Measurements from ENCODE around the gene CPNE2. TPM values are rescaled to one million over a fixed set of nuclear protein-coding genes. Genes with fewer than 3 reads are reported as not detected.
"Not testable (repeated sequence)": the region's sequence is repeated elsewhere in the genome, so short reads cannot be mapped to it uniquely, and the experiment has no call there.

Gene CPNE2
- polyA plus RNA-seq, 6 donors from 2014 or later: 0.53 to 1.3 (median 0.76) TPM; not detected in 2

DNA sequence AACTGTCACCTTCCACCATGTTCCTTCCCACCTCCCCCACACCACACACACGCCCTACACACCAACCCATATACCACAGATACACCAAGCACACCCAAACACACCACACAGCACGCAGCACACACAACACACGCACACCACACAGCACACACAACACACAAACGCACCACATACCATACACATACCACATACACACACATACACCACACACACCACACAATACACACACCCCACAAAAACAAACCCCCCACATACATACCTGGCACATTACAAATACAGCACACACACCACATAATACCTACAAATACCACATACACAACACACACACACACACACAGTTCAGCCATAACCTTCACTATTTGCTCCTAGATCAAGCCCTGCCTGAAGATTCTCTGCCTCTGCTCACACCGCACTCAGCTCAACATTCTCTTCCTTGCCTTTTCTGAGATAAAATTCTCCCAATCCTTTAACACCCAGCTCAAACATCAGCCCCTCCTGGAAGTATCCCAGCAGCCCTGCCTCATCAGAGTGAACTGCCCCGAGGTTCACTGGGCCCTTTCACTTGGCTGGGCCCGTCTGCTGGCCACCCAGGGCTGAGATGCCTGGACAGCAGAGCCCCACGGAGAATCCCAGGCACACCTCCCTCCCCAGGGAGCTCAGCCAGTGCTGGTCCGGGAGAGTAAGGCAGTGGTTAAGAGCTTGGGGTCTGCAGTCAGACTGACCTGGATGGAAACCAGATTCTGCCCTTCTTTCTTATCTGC, 31.9 kb upstream of the CPNE2 start:
- peak overlapping the region; percentile 0 to 74 (median 64) for H3K27ac Mint-ChIP-seq
- DNase-seq (no peak), ATAC-seq (ENCODE audit: low read depth in 2 of 2) (no peak)
- H3K36me3 Mint-ChIP-seq: peaks cover 0 to 17% of the 10 kb centered on the region in 2 donors
- no peaks in the 10 kb centered on the region for H3K9me3 Mint-ChIP-seq
- H3K27me3 Mint-ChIP-seq: no peaks in the 10 kb centered on the region
- peaks cover 0 to 4% (median 0%) of the 10 kb centered on the region in 3 donors for H3K4me1 Mint-ChIP-seq
- no peak overlapping the region for H3K4me3 Mint-ChIP-seq

DNA sequence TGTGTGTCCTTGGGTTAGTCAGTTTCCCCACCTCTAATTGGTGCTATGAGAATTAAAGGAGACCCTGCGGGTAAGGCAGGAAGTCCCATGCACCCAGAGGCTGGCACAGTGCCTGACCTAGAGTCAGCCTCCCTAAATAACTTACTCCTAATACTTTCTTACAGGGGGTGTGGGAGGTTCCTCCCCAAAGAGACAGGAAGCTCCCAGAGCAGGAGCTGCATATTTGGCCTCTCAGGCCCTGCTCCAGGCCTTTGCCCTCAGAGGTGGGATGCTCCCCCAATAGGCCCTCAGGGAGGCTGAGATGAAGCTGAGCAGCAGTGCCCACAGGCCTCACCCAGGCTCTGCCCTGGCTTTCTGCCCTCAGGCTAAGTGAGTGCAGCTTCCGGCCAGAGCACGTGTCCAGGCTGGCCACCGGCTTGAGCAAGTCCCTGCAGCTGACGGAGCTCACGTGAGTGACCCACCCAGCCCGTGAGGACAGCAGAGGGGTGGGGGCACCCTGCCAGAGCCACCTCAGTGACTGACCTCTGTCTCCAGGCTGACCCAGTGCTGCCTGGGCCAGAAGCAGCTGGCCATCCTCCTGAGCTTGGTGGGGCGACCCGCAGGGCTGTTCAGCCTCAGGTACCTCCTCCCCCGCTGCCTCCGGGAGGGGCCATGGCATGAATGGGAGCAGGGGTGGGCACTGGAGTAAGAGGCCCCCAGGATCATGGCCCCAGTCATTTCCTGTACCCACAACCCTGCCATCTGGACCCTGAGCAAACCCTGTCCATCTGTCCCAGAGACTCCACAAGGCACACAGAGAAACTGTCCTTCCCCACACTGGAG, 31.1 kb upstream of the CPNE2 start:
- H3K36me3 Mint-ChIP-seq: peaks cover 0 to 17% of the 10 kb centered on the region in 2 donors
- peak overlapping the region in 2 of 6 donors; percentile 24 to 74 for H3K27ac Mint-ChIP-seq
- DNase-seq (no peak), ATAC-seq (ENCODE audit: low read depth in 2 of 2) (no peak)
- H3K27me3 Mint-ChIP-seq: no peaks in the 10 kb centered on the region
- no peaks in the 10 kb centered on the region for H3K9me3 Mint-ChIP-seq
- peaks cover 0 to 4% (median 0%) of the 10 kb centered on the region in 3 donors for H3K4me1 Mint-ChIP-seq
- no peak overlapping the region for H3K4me3 Mint-ChIP-seq

DNA sequence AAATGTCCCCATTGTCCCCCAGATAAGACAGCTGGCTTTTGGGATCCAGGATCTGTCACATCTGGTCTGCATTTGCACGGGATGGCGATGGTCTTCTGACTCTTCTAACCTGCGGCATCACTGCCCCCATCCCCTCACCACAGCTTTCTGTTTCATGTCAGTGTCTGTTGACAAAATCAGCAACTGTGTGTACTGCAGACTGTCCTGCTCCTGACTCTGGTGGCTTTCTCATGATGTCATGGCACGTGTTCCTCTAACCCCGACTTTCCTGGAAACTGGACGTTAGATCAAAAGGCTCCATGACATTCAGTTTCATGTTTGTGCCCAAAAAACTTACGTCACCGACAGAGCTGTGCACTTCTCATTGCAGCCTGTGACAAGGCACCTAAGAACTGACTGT, 30.1 kb upstream of the CPNE2 start:
- DNase-seq (no peak), ATAC-seq (ENCODE audit: low read depth in 2 of 2) (no peak)
- Mint-ChIP-seq H3K4me3 (no peak overlapping the region), H3K9me3 (no peaks in the 10 kb centered on the region), H3K27ac (no peak overlapping the region), H3K4me1 (peaks cover 8 to 10% (median 9%) of the 10 kb centered on the region in 3 donors), H3K36me3 (peaks cover 5 to 16% of the 10 kb centered on the region in 2 donors), H3K27me3 (no peaks in the 10 kb centered on the region)

DNA sequence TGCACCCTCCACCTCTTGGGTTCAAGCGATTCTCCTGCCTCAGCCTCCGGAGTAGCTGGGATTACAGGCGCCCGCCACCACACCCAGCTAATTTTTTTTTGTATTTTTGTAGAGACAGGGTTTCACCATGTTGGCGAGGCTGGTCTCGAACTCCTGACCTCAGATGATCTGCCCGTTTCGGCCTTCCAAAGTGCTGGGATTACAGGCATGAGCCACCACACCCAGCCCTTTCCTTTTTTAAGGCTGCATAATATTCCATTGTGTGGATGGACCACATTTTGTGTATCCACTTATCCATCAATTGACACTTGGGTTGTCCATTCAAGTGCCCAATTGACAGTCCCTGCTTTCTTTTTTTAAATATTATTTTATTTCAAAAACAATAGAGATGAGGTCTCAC, 29.2 kb upstream of the CPNE2 start:
- not testable (repeated sequence) for H3K27ac Mint-ChIP-seq; DNase-seq; H3K27me3 Mint-ChIP-seq; H3K4me3 Mint-ChIP-seq; H3K9me3 Mint-ChIP-seq; ATAC-seq (ENCODE audit: low read depth in 2 of 2)
- Mint-ChIP-seq H3K36me3 (peaks cover 5 to 11% of the 10 kb centered on the region in 2 donors), H3K4me1 (peaks cover 6 to 15% (median 8%) of the 10 kb centered on the region in 3 donors)

DNA sequence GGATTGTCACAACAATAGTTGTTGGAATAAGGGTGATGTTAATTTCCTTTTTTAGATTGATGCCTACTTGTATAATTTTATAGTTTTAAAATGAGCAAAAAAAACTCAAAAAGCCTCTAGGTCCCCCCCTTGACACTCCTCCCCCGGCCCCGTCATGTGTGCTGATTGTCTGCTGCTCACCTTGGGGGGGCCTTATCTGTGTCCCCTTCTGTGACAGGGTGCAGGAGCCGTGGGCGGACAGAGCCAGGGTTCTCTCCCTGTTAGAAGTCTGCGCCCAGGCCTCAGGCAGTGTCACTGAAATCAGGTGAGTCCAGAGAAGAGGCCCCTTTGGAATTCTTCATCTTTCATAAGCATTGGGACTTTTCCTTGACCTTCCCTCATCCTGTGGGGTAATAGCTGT, 27.4 kb upstream of the CPNE2 start:
- DNase-seq (no peak), ATAC-seq (ENCODE audit: low read depth in 2 of 2) (no peak)
- peaks cover 8 to 15% (median 14%) of the 10 kb centered on the region in 3 donors for H3K4me1 Mint-ChIP-seq
- peak overlapping the region in 1 of 6 donors; percentile 95 for H3K27ac Mint-ChIP-seq
- no peak overlapping the region for H3K4me3 Mint-ChIP-seq
- H3K27me3 Mint-ChIP-seq: no peaks in the 10 kb centered on the region
- H3K36me3 Mint-ChIP-seq: peaks cover 5 to 18% of the 10 kb centered on the region in 2 donors
- H3K9me3 Mint-ChIP-seq: no peaks in the 10 kb centered on the region

DNA sequence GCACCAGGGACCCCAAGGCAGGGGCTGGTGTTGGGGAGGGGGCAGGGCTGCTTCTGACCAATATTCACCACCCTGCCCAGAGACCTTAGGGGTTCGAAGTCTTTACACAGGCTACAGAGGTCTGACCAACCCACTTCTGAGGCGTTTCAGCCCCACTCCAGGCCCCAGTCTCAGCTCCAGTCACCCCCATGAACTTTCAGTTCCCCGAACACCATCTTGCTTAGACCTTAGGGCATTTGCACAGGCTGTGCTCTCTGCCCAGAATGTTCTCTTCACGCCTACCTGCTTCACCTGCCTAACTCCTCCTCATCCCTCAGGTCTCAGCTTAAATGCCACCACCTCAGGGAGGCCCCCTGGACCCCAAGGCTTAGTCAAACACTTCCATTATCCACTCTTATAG, 25.8 kb upstream of the CPNE2 start:
- Mint-ChIP-seq H3K27me3 (no peaks in the 10 kb centered on the region), H3K36me3 (peaks cover 5 to 11% of the 10 kb centered on the region in 2 donors), H3K9me3 (no peaks in the 10 kb centered on the region), H3K27ac (peak overlapping the region in 2 of 6 donors; percentile 54 to 80), H3K4me1 (peaks cover 8 to 25% (median 15%) of the 10 kb centered on the region in 3 donors), H3K4me3 (peak overlapping the region in 1 of 8 donors; percentile 56)
- ATAC-seq (ENCODE audit: low read depth in 2 of 2): no peak
- DNase-seq: no peak

DNA sequence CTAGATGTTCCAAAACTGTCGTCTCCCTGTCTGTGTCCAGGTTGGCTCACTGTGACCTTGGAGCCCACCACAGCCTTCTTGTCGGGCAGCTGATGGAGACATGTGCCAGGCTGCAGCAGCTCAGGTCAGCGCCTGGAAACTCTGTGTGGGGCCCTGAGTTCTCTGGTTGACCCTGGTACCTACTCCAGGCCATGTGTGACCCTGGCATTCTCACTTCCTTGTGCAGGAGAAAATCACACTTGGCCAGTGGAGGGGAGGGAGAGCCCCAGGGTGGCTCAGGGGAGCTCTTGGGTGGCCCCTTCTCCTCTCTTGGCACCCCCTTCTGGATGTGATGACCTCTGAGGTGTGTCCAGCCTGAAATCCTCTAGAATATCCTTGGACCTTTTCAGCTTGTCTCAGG, 25.0 kb upstream of the CPNE2 start:
- DNase-seq: no peak
- Mint-ChIP-seq H3K27me3 (no peaks in the 10 kb centered on the region), H3K27ac (peak overlapping the region in 2 of 6 donors; percentile 34 to 80), H3K9me3 (no peaks in the 10 kb centered on the region), H3K4me3 (no peak overlapping the region), H3K36me3 (peaks cover 5 to 17% of the 10 kb centered on the region in 2 donors), H3K4me1 (peaks cover 8 to 25% (median 15%) of the 10 kb centered on the region in 3 donors)
- ATAC-seq (ENCODE audit: low read depth in 2 of 2): no peak

DNA sequence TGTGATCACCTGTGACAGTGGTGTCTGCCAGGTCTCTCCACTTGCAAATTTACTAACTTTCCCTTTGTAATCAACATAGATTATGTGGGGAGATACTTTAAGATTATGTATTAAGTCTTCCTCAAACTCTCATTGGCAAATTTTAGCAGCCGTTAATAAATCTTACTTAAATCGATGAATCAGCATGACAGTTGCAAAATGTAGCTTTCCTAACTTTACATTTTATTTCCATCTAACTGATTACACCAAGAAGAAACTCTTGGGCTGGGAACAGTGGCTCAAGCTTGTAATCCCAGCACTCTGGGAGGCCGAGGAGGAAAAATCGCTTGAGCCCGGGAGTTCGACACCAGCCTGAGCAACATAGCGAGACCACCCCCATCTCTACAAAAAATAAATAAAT, 23.3 kb upstream of the CPNE2 start:
- H3K4me3 Mint-ChIP-seq: no peak overlapping the region
- peaks cover 8 to 25% (median 15%) of the 10 kb centered on the region in 3 donors for H3K4me1 Mint-ChIP-seq
- no peaks in the 10 kb centered on the region for H3K9me3 Mint-ChIP-seq
- no peak overlapping the region for H3K27ac Mint-ChIP-seq
- ATAC-seq (ENCODE audit: low read depth in 2 of 2) (no peak), DNase-seq (no peak)
- no peaks in the 10 kb centered on the region for H3K27me3 Mint-ChIP-seq
- H3K36me3 Mint-ChIP-seq: peaks cover 9 to 18% of the 10 kb centered on the region in 2 donors

DNA sequence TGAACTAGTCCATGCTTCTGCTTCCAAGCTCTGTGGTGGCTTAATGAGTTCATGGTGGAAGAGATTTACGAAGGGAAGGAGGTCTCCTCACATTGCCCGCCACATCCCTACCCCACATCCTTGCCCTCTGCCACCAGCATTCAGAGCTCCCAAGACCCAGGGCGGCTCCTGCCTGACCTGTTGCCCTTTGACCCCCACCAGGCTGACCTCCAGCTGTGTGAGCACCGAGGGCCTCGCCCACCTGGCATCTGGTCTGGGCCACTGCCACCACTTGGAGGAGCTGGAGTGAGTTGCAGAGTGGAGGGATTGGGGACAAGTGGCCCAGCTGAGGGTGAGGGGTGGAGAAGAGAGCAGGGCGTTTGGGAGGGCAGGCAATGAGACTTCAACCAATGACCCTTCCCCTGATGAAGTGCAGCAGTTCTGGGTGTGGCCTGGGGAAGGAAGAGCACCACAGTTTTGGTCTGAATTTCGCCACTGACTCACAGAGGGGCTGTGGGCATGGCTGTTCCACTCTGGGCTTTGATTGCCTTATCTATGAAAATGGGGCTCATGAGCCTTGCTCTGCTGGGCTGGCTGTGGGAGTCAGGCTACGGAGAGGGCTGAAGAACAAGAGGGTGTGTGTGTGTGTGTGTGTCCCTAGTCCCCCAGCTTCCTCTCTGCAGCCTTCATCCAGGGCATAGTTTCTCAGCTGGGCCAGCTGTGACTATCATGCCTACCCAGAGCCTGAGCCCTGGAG, 22.6 kb upstream of the CPNE2 start:
- no peaks in the 10 kb centered on the region for H3K27me3 Mint-ChIP-seq
- peaks cover 11 to 18% of the 10 kb centered on the region in 2 donors for H3K36me3 Mint-ChIP-seq
- no peaks in the 10 kb centered on the region for H3K9me3 Mint-ChIP-seq
- H3K27ac Mint-ChIP-seq: peak overlapping the region in 3 of 6 donors; percentile 29 to 80 (median 66)
- no peak overlapping the region for H3K4me3 Mint-ChIP-seq
- DNase-seq (no peak), ATAC-seq (ENCODE audit: low read depth in 2 of 2) (no peak)
- peaks cover 8 to 25% (median 15%) of the 10 kb centered on the region in 3 donors for H3K4me1 Mint-ChIP-seq

DNA sequence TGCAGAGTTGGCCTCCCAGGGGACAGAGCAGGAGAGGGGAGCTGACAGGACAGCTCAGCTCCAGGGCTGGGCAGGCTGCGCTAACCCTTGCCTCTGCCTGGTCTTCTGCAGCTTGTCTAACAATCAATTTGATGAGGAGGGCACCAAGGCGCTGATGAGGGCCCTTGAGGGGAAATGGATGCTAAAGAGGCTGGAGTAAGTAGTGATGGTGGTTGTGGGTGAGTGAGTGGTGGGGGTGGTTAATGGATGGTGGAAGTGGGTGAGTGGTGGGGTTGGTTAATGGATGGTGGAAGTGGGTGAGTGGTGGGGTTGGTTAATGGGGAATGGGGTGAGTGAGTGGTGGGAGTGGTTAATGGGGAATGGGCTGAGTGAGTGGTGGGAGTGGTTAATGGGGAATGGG, 22.0 kb upstream of the CPNE2 start:
- no peak for ATAC-seq (ENCODE audit: low read depth in 2 of 2)
- peaks cover 11 to 18% of the 10 kb centered on the region in 2 donors for H3K36me3 Mint-ChIP-seq

DNA sequence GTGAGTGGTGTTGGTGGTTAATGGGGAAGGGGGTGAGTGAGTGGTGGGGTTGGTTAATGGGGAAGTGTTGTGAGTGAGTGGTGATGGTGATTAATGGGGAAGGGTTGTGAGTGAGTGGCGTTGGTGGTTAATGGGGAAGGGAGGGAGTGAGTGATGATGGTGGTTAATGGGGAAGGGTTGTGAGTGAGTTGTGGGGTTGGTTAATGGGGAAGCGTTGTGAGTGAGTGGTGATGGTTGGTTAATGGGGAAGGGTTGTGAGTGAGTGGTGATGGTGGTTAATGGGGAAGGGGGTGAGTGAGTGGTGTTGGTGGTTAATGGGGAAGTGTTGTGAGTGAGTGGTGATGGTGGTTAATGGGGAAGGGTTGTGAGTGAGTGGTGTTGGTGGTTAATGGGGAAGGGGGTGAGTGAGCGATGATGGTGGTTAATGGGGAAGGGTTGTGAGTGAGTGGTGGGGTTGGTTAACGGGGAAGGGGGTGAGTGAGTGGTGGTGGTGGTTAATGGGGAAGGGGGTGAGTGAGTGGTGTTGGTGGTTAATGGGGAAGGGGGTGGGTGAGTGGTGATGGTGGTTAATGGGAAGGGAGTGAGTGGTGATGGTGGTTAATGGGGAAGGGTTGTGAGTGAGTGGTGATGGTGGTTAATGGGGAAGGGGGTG, 21.2 kb upstream of the CPNE2 start:
- not testable (repeated sequence) for H3K27me3 Mint-ChIP-seq; H3K9me3 Mint-ChIP-seq; ATAC-seq (ENCODE audit: low read depth in 2 of 2); H3K4me3 Mint-ChIP-seq; DNase-seq
- peak overlapping the region in 2 of 6 donors; percentile 23 to 42 for H3K27ac Mint-ChIP-seq
- peaks cover 8 to 25% (median 15%) of the 10 kb centered on the region in 3 donors for H3K4me1 Mint-ChIP-seq
- peaks cover 11 to 18% of the 10 kb centered on the region in 2 donors for H3K36me3 Mint-ChIP-seq

More for the DNA sequence above, 22.0 kb upstream of the CPNE2 start:
- peaks cover 8 to 25% (median 15%) of the 10 kb centered on the region in 3 donors for H3K4me1 Mint-ChIP-seq
- no peaks in the 10 kb centered on the region for H3K27me3 Mint-ChIP-seq
- no peak overlapping the region for H3K4me3 Mint-ChIP-seq
- no peaks in the 10 kb centered on the region for H3K9me3 Mint-ChIP-seq
- peak overlapping the region in 1 of 6 donors; percentile 22 for H3K27ac Mint-ChIP-seq
- no peak for DNase-seq

DNA sequence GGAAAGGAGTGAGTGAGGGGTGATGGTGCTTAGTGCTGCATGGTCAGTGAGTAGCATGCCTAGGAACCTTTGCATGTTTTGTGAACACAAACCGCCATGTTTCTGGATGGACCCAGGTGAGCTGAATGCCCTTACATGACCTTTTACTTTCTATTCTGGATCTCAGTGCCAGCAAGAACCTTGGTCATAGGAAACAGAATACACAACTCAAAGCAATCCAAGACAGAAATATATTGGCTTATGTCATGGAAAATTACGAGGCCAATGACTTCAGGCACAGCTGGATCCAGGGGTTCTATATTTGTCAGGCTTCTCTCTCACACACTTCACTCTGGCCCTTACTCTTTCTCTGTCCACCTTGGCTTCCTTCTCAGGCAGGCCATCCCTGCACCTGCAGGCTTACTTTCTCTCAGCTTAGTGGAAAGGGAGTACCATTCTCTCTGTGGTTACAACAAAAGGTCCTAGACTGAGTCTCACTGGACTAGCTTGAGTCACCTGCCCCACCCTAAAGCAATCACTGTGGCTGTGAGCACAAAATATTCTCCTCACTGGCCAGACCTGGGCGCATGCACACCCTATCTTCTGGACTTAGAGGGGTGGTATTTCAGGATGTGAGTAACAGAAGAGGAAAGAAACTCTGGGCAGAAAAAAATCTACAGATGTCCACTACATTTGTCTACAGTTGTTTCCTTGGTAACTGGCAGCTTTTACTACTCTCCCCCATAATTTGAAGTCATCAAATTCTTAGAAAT, 20.4 kb upstream of the CPNE2 start:
- Mint-ChIP-seq H3K27me3 (no peaks in the 10 kb centered on the region), H3K36me3 (peaks cover 7 to 18% of the 10 kb centered on the region in 2 donors), H3K27ac (peak overlapping the region in 4 of 6 donors; percentile 3 to 23 (median 11)), H3K4me1 (peaks cover 4 to 20% (median 9%) of the 10 kb centered on the region in 3 donors), H3K4me3 (no peak overlapping the region), H3K9me3 (no peaks in the 10 kb centered on the region)
- ATAC-seq (ENCODE audit: low read depth in 2 of 2) (no peak), DNase-seq (no peak)
